ENCODE results near the gene KIF26A. TPM values are rescaled to one million over a fixed set of nuclear protein-coding genes. Genes with fewer than 3 reads are reported as not detected.
"Not testable (repeated sequence)": the region's sequence is repeated elsewhere in the genome, so short reads cannot be mapped to it uniquely, and the experiment has no call there.

The KIF26A gene
- total RNA-seq, 1 donor from 2014 or later, result 6.8 TPM

DNA sequence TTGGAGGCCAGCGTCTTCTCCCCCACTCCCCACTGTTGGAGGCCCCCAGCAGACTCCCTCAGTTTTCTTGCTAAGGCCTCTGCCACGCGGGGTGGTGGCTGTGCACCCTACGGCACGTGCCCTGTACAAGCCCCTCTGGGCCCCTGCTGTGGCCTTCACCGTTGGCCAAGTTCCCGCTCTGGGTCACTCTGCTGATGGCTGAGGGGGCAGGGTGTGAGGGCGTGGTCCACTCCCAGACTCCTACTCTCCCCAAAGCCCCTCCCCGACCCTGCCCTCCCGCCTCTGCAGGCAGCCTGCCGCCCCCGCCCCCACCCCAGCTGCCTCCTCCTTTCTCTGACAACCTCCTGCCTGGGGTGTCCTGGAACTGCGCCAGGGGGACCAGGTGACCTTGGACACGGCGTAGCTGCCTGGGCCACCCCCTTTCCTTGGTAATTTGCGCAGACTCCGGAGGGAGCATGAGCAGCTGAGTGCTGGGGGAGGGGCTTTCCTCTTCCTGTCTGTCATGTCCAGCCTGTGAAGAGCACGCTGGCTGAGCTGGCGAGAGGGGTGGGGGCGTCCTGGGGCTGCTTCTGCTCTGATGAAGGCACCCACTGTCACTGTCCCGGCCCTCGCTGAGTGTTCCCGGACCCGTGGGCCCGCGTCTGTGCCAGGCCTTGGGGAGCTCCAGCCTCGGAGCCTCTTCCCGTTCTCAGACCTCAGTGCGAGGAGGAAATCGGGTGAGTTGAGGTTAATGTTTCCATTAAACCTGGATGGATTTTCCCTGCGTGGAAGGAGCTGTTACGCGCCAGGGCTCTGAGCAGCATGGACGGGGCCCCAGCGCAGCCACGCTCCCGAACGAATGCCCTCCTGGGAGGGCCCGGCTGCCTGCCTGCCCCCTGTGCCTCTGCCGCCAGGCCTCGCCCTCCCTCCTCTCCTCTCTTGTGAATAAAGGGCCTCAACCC lies 85.0 kb downstream of the KIF26A start:
- no peak for DNase-seq (ENCODE audit: low spot score)
- intact Hi-C loops (cut with DNase I), result loop anchor here (5.0 kb wide), 1 partner anchor 86 kb away; the partner anchor contains the start of gene KIF26A

DNA sequence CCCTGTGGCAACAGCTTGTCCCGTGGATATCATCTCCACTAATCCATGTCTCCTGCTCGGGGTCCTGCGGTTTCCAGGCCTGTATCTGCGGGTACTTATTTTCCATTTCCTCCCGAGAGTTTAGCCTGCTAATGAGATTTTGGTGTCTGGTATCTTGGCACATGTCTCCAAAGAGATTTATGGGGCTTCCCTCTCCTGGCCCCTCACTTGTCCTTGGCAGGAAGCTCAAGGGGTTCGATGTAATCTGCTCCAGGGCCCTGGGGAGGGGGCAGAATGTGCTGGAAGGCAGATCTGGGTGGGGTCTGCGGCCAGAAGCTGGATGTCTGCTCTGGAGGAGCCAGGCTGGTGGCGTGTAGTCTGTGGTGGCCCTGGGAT lies 85.7 kb downstream of the KIF26A start:
- DNase-seq (ENCODE audit: low spot score), result no peak
- intact Hi-C loops (cut with DNase I), result loop anchor here (5.0 kb wide), 1 partner anchor 87 kb away; the partner anchor contains the start of gene KIF26A

DNA sequence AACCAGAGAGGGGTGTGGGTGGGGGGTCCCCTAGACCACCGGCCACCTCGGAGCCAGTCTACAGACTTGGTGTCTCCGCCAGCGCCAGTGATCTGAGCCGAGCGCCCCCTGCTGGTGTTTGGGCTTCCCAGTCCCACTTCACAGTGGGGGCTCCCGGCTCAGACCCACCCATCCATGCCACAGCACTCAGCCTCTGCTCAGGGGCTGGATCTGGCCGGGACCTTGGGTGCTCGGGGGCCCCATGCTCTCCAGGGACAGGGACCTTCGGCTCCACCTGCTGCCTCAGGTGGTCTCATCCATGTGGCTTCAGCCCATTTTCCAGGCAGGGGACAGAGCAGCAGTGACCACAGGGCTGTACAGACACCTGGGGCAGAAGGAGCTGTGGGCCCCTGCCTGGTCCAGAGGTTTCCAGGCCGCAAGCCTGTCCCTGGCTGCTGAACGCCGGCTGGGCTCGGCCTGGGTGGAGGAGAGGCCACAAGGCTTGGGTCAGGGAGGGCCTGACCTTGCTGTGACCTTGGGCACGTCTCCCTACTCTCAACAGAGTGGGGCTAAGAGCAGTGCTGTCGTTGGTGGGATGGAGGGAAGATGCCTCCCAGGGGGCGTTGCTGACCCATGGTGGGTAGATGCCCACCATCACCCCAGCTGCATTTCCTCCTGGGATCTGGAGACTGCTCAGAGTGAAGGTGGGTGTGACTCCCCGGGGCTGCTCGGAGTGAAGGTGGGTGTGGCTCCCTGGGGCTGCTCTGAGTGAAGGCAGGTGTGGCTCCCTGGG lies 86.3 kb downstream of the KIF26A start:
- DNase-seq (ENCODE audit: low spot score), result no peak
- intact Hi-C loops (cut with DNase I), result loop anchor here (5.0 kb wide), 1 partner anchor 87 kb away; the partner anchor contains the start of gene KIF26A

DNA sequence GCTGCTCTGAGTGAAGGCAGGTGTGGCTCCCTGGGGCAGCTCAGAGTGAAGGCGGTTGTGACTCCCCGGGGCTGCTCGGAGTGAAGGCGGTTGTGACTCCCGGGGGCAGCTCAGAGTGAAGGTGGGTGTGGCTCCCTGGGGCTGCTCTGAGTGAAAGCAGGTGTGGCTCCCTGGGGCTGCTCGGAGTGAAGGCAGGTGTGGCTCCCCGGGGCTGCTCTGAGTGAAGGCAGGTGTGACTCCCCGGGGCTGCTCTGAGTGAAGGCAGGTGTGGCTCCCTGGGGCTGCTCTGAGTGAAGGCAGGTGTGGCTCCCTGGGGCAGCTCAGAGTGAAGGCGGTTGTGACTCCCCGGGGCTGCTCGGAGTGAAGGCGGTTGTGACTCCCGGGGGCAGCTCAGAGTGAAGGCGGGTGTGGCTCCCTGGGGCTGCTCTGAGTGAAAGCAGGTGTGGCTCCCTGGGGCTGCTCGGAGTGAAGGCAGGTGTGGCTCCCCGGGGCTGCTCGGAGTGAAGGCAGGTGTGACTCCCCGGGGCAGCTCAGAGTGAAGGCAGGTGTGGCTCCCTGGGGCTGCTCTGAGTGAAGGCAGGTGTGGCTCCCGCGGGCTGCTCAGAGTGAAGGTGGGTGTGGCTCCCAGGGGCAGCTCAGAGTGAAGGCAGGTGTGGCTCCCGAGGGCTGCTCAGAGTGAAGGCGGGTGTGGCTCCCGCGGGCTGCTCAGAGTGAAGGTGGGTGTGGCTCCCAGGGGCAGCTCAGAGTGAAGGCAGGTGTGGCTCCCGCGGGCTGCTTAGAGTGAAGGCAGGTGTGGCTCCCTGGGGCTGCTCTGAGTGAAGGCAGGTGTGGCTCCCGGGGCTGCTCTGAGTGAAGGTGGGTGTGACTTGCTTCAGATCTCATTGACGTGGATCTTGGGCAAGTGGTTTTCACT lies 87.1 kb downstream of the KIF26A start:
- intact Hi-C loops (cut with DNase I); DNase-seq (ENCODE audit: low spot score): not testable (repeated sequence)

DNA sequence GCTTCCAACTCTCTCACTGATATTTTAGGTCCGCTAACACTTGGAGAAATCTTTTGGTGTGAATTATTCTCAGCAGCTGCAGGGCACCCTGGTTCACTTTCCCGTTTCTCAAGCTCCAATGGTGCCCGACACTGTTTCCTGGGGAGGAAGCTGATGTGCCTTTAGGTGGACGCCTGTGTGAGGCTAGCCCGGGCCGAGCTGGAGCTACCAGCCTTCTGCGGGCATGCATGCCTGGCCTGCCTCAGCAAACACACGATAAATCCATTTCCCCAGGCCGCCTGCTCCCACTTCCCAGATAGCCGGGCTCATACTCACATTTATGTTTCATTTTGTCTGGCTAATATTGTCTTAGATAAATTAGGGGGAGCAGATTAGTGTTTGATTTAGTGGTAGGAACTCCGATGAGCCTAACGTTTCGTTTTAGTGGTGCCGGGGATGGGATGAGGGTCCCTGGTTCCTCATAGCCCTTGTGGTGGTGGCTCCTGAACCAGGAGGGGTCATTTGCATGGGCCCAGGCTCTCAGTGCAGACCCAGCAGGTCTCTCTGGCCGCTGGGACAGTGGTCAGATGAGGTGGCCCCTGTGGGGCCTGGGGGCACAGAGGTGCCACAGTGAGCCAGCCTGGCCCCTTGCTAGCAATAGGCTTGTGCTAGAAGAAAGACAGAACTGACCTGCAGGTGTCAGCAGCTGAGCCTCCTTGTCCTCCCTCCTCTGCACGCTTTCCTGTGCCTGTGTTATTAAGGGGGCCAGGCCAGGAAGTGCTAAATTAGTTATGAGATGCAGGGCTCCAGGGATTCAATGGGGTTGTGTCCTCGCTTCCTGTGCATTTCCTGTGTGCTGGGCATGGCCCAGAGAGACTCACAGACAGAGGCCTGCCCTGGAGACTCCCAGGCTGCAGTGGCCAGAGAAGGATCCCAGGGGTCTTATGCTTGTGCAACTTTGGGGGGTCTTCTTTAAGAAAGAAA lies 88.3 kb downstream of the KIF26A start:
- DNase-seq (ENCODE audit: low spot score), result no peak
- intact Hi-C loops (cut with DNase I), result no loop called here

DNA sequence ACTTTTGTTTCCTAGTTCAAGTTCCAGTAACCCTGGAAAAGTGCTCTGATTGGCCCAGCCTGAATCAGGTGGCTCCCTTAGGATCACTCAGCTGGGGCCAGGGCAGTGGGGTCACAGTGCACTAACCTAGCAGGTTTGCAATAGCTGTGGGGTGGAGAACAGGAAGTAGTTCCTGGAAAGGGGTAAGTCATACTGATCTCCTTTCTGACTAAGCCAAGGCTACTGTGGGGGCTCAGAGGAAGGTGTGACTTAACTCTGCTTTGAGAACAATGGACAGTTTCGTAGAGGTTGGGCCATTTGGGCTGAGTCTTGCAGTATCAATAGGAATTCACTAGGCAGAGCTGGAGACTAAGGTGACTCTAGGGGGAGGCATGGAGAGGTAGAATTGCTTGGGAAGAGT lies 89.4 kb downstream of the KIF26A start:
- DNase-seq (ENCODE audit: low spot score), result no peak
- intact Hi-C loops (cut with DNase I), result no loop called here

DNA sequence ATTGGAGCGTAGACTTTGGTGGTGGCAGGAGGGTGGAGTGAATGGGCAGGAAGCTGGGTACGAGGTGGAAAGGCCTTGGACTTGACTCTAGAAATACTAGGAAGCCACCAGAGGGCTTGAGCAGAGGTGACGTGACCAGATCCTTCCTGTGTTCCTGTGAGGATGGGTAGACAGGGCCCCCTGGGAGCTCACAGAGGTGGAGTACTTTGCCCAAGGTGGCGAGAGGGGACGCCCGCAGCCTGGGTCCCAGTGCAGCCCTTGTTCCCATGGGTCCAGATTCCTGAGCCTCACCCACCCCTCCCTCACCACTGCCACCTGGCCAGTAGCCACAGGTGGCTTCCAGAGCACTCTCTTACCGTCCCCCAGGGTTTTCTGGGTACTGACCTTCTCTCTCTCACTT lies 89.8 kb downstream of the KIF26A start:
- intact Hi-C loops (cut with DNase I), result no loop called here
- DNase-seq (ENCODE audit: low spot score), result no peak

DNA sequence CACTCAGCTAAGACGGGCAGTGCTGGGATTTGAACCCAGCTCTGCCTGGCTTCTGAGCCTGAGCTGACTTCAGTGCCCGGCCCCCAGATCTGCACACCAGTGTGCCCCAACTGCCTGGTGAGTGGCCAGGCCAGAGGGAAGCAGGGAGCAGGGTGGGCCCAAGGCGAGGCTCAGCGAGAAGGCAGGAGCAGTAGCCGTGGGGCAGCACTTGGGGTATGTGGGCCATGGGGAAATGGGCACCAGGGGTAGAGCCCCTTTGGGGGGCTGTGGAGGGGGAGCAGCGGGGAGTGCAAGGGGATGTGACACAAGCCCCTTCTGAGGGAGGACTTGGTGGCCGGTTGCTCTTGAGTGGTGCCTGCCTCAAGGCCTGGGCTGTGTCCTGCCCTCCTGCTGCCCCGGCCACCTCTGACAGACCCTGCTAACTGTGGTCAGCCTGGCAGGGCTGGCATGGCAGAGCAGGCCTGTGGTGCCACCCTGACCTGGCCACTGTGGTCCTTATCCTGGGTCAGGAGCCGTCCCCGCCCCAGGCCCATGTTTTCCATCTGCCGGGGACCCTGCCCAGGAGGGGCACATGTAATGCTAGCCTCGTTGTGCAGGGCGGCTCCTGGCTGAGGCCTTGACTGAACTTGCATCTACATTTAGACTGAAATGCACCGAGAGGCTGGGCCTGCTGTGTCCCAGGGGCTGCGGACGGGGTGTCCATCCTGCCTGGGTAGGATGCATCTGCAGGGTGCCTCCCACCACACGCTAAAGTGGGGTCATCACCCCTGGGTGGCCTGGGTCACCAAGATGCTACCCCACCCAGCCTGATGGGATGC lies 90.5 kb downstream of the KIF26A start:
- DNase-seq (ENCODE audit: low spot score), result no peak
- intact Hi-C loops (cut with DNase I), result no loop called here

DNA sequence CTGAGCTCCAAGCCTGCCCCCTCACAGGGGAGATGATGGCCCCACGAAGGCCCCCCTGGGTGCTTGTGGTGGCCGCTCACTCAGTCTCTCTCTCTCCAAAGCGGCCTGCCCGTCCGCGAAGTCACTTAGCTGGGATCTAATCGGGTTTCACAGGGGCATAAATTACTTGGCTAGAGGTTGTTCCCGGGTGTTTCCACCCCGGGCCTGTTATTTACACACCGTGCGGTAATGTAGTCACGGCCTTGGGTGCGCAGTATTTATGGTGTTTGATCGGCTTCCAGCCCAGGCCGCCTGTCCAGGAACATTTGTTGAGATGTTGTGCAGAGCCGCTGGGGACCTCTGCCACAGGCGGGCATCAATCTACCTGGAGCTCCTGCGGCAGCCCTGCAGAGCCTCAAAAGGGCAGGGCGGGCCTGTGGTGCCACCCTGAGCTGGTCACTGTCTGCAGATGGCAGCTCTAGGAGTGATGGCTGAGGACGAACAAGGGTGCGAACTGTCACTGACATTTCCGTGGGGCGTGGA lies 91.2 kb downstream of the KIF26A start:
- no peak for DNase-seq (ENCODE audit: low spot score)
- intact Hi-C loops (cut with DNase I), result no loop called here

DNA sequence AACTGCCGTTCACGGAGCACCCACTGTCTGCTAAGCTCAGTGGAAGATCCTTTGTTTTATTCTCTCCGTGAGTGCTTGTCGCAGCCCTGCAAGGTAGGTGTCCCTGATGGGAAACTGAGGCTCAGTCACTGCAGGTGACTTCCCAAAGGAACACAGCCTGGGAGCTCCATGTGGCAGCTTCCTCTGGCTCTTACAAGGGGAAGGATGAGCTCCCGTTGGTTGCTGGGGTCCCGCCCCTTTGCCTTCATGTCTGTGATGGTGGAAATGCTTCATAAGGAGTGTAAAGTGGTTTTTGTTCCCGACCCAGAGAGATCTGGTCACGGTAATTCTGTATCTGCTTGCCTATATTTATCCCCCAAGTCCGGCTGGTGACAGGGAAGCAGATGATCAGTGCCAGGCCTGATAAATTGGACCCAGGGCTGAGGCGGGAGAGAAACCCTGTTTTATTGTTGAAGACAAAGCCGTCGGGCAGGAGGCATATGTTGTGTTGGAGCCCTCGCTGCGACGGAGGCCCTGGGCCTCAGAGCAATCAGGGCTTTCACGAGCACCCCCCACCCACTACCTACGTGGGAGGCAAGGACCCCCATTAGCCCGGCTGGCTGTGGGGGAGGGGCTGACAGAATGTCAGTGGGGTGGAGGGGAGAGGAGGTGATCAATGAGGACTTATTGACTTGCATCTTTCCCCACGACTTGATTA lies 91.9 kb downstream of the KIF26A start:
- DNase-seq (ENCODE audit: low spot score), result no peak
- intact Hi-C loops (cut with DNase I), result no loop called here

Small RNA genes within 50 kb of the gene (microRNA-seq; reads per million reads assigned to microRNA genes)
- not detected for gene MIR203A
- gene MIR203B, result not detected

Other genes with a start within 250 kb of the KIF26A start
- 3.3 TPM for gene TDRD9, start 210.1 kb upstream of the KIF26A start, total RNA-seq
- 13.1 TPM for gene RD3L, start 196.1 kb upstream of the KIF26A start, total RNA-seq
- gene ASPG, start 52.9 kb upstream of the KIF26A start, total RNA-seq, result 4.4 TPM

Measured in cardiac septum (tissue), 1 donor.